Vagina (tissue), 2 donors: ENCODE measurements around the gene ASPSCR1. TPM values are rescaled to one million over a fixed set of nuclear protein-coding genes. Genes with fewer than 3 reads are reported as not detected.
"Not testable (repeated sequence)": the region's sequence is repeated elsewhere in the genome, so short reads cannot be mapped to it uniquely, and the experiment has no call there.

ENCODE experiments used
- DNase-seq, 2 donors: peaks; one replicate each; pipeline ENCODE4 v3.0.0-alpha.2; 2017; ENCODE audit errors: extremely low spot score in 2 of 2
- H3K27ac ChIP-seq: fragments of 200-600 bp; sonication (generic); one replicate; pipeline ENCODE4 v1.5.1; 2019
- H3K27me3 ChIP-seq: fragments of 200-600 bp; sonication (generic); one replicate; pipeline ENCODE4 v1.5.1; 2019
- H3K36me3 ChIP-seq, 2 donors: fragments of 200-600 bp; sonication (generic); one replicate each; pipeline ENCODE4 v1.5.1; 2017 to 2019
- H3K4me1 ChIP-seq: fragments of 200-600 bp; sonication (generic); one replicate; pipeline ENCODE4 v1.5.1; 2019
- H3K4me3 ChIP-seq, 2 donors: fragments of 200-600 bp; sonication (generic); 1 replicate in 1 of 2; 2 replicates in 1 of 2; pipeline ENCODE4 v1.5.1; 2016 to 2019
- H3K9me3 ChIP-seq: fragments of 200-600 bp; sonication (generic); one replicate; pipeline ENCODE4 v1.5.1; 2019
- POLR2A ChIP-seq, 2 donors: fragments of 450-650 bp; IDR thresholded peaks; one replicate each; pipeline ENCODE4 v1.6.1; 2017; ENCODE audit warnings: antibody characterized with exemption in 2 of 2, mild to moderate bottlenecking in 2 of 2, moderate library complexity in 2 of 2
- POLR2AphosphoS5 ChIP-seq, 2 donors: sonication (generic); formaldehyde crosslinking; IDR thresholded peaks; one replicate each; pipeline ENCODE4 v1.9.0; 2017; ENCODE audit warnings: antibody characterized with exemption in 2 of 2, mild to moderate bottlenecking in 2 of 2, low read depth in 1 of 2; ENCODE audit not compliant: insufficient read depth in 1 of 2
- intact Hi-C: fragments of 100-400 bp; cut with DNase I; formaldehyde crosslinking; loops from one replicate; pipeline ENCODE4 v1.15.1; 2023
- total RNA-seq: library from RNA; depleted of rRNA; stranded (reverse); fragments of >200 nt; gene quantifications from one replicate; pipeline ENCODE4 v1.2.3, GENCODE V29; 2016
- TF ChIP-seq, protein P1 (sequence below), 3 experiments: fragments of 450-650 bp in 2 of 3; fragments of 200-600 bp in 1 of 3; sonication (generic) in 1 of 3; IDR thresholded peaks; one replicate each; pipeline ENCODE4 v1.5.1; 2017 to 2019; ENCODE audit warnings: antibody characterized with exemption in 3 of 3, mild to moderate bottlenecking in 2 of 3, moderate library complexity in 2 of 3

Gene ASPSCR1
- total RNA-seq, 1 donor from 2014 or later, result 31.2 TPM

- no peak for DNase-seq
- TF ChIP-seq, protein P1, sequence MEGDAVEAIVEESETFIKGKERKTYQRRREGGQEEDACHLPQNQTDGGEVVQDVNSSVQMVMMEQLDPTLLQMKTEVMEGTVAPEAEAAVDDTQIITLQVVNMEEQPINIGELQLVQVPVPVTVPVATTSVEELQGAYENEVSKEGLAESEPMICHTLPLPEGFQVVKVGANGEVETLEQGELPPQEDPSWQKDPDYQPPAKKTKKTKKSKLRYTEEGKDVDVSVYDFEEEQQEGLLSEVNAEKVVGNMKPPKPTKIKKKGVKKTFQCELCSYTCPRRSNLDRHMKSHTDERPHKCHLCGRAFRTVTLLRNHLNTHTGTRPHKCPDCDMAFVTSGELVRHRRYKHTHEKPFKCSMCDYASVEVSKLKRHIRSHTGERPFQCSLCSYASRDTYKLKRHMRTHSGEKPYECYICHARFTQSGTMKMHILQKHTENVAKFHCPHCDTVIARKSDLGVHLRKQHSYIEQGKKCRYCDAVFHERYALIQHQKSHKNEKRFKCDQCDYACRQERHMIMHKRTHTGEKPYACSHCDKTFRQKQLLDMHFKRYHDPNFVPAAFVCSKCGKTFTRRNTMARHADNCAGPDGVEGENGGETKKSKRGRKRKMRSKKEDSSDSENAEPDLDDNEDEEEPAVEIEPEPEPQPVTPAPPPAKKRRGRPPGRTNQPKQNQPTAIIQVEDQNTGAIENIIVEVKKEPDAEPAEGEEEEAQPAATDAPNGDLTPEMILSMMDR (IDR thresholded peaks at IDR 0.05), result no peak
- TF ChIP-seq POLR2A (IDR thresholded peaks at IDR 0.05), result no peak
- TF ChIP-seq POLR2AphosphoS5 (IDR thresholded peaks at IDR 0.05; ENCODE audit: insufficient read depth in 1 of 2, low read depth in 1 of 2), result no peak
- no peaks in the 10 kb centered on the region for H3K4me1 ChIP-seq
- no peaks in the 10 kb centered on the region for H3K9me3 ChIP-seq
- no peaks in the 10 kb centered on the region for H3K27me3 ChIP-seq
- intact Hi-C loops, result loop anchor here (10.0 kb wide), 1 partner anchor 203 kb away; no protein-coding TSS in a partner anchor
- no peak overlapping the region for H3K27ac ChIP-seq
- no peak overlapping the region for H3K4me3 ChIP-seq
- H3K36me3 ChIP-seq, result no peaks in the 10 kb centered on the region
These were observed 25.4 kb upstream of the ASPSCR1 start for GRCh38 chr17:81951785-81952684.

DNA sequence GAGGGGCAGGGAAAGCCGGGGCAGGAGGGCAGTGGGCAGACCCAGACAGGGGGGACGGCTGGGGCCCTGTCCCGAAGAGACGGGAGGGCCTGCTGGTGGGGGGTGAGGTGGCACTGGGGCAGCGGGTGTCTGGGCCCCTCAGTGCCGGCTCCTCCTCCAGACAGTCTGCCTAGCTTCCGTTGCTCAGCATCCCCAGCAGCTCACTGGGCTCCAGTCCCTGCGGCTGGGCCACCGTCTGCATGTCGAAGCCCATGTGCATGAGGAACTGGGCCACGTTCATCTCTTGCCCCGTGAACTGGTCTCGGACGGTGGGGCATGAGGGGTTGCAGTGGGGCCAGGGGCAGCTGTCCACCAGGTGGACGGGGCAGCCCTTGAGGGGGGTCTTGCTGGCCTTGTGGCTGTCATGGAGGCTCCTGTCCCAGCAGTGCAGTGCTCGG is 24.6 kb upstream of the ASPSCR1 start:
- DNase-seq, result no peak
- H3K27me3 ChIP-seq, result no peaks in the 10 kb centered on the region
- H3K9me3 ChIP-seq, result no peaks in the 10 kb centered on the region
- TF ChIP-seq, protein P1 (IDR thresholded peaks at IDR 0.05), result no peak
- no peak for TF ChIP-seq POLR2A (IDR thresholded peaks at IDR 0.05)
- TF ChIP-seq POLR2AphosphoS5 (IDR thresholded peaks at IDR 0.05; ENCODE audit: insufficient read depth in 1 of 2, low read depth in 1 of 2), result no peak
- H3K4me3 ChIP-seq, result no peak overlapping the region
- no peak overlapping the region for H3K27ac ChIP-seq
- no peaks in the 10 kb centered on the region for H3K36me3 ChIP-seq
- no peaks in the 10 kb centered on the region for H3K4me1 ChIP-seq
- intact Hi-C loops, result loop anchor here (10.0 kb wide), 1 partner anchor 202 kb away; no protein-coding TSS in a partner anchor

DNA sequence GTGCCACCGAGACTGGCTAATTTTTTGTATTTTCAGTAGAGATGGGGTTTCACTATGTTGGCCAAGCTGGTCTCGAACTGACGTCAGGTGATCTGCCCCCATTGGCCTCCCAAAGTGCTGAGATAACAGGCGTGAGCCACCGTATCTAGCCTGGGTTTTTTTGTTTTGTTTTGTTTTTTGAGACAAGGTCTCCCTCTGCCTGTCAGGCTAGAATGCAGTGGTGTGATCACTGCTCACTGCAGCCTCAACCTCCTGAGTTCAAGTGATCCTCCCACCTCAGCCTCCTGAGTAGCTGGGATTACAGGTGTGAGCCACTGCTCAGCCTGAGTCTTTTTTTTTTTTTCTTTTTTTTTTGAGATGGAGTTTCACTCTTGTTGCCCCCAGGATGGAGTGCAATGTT is 24.0 kb upstream of the ASPSCR1 start:
- intact Hi-C loops, result loop anchor here (10.0 kb wide), 1 partner anchor 201 kb away; no protein-coding TSS in a partner anchor
- not testable (repeated sequence) for H3K4me3 ChIP-seq, H3K4me1 ChIP-seq, H3K36me3 ChIP-seq, H3K27me3 ChIP-seq, H3K9me3 ChIP-seq, DNase-seq, H3K27ac ChIP-seq

GRCh38 chr17:81954131-81955057 is 23.0 kb upstream of the ASPSCR1 start:
- Histone ChIP-seq H3K4me1 (no peaks in the 10 kb centered on the region), H3K36me3 (no peaks in the 10 kb centered on the region), H3K4me3 (no peak overlapping the region), H3K27me3 (no peaks in the 10 kb centered on the region), H3K9me3 (no peaks in the 10 kb centered on the region), H3K27ac (no peak overlapping the region)
- intact Hi-C loops, result loop anchor here (10.0 kb wide), 1 partner anchor 200 kb away; no protein-coding TSS in a partner anchor
- no peak for DNase-seq
- TF ChIP-seq POLR2A (IDR thresholded peaks at IDR 0.05), result no peak
- no peak for TF ChIP-seq POLR2AphosphoS5 (IDR thresholded peaks at IDR 0.05; ENCODE audit: insufficient read depth in 1 of 2, low read depth in 1 of 2)
- TF ChIP-seq, protein P1 (IDR thresholded peaks at IDR 0.05), result no peak

DNA sequence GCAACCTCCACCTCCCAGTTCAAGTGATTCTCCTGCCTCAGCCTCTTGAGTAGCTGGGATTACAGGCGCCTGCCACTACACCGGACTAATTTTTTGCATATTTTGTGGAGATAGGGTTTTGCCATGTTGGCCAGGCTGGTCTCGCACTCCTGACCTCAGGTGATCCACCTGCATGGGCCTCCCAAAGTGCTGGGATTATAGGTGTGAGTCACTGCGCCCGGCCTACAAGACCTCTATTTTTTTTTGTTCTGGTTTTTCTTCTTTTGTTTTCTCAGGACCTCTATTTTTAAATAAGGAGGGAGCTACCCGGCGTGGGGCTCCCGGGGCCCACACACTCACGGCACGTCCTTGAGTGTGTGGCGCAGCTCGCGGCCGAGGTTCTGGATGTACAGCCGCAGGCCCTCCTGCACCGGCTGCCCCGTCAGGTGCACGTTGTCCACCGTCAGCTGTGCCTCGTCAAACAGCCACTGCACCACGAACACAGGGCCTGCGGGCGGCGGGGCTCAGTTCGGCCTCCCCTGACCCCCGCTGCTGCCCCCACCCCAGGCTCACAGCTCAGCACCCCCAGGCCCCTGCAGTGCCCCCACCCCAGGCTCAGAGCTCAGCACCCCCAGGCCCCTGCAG is 22.3 kb upstream of the ASPSCR1 start:
- H3K27me3 ChIP-seq, result peaks cover 4% of the 10 kb centered on the region

More for the DNA sequence above, 22.3 kb upstream of the ASPSCR1 start:
- Histone ChIP-seq H3K9me3 (no peaks in the 10 kb centered on the region), H3K27ac (no peak overlapping the region), H3K4me3 (no peak overlapping the region), H3K4me1 (peaks cover 4% of the 10 kb centered on the region), H3K36me3 (no peaks in the 10 kb centered on the region)
- no peak for DNase-seq
- no peak for TF ChIP-seq POLR2AphosphoS5 (IDR thresholded peaks at IDR 0.05; ENCODE audit: insufficient read depth in 1 of 2, low read depth in 1 of 2)
- TF ChIP-seq POLR2A (IDR thresholded peaks at IDR 0.05), result no peak
- TF ChIP-seq, protein P1 (IDR thresholded peaks at IDR 0.05), result no peak
- intact Hi-C loops, result loop anchor here (10.0 kb wide), 1 partner anchor 200 kb away; no protein-coding TSS in a partner anchor
